Measurements from ENCODE around the gene THYN1. TPM values are rescaled to one million over a fixed set of nuclear protein-coding genes. Genes with fewer than 3 reads are reported as not detected.
A peak's percentile ranks its signal among the peaks of the same experiment; 100 is the strongest.

The THYN1 gene
- total RNA-seq, 2 donors from 2014 or later: 36.5 to 38.2 TPM

- no peak for DNase-seq
- H3K9ac ChIP-seq (ENCODE audit: low read depth in 2 of 2, low read length in 2 of 2): no peak overlapping the region
- H3K36me3 ChIP-seq: no peaks in the 10 kb centered on the region
- intact Hi-C loops (cut with DNase I): no loop called here
- H3K27ac ChIP-seq: no peak overlapping the region
- no peaks in the 10 kb centered on the region for H3K9me3 ChIP-seq
- no peaks in the 10 kb centered on the region for H3K27me3 ChIP-seq
- TF ChIP-seq CTCF (IDR thresholded peaks at IDR 0.05): no peak
- H3K4me1 ChIP-seq: no peaks in the 10 kb centered on the region
- no peak overlapping the region for H3K4me3 ChIP-seq
Measured at GRCh38 chr11:134215836-134216235, 37.3 kb downstream of the THYN1 start.

- H3K4me3 ChIP-seq: no peak overlapping the region
- intact Hi-C loops (cut with DNase I): no loop called here
- H3K27me3 ChIP-seq: no peaks in the 10 kb centered on the region
- H3K9me3 ChIP-seq: no peaks in the 10 kb centered on the region
- no peaks in the 10 kb centered on the region for H3K4me1 ChIP-seq
- no peak overlapping the region for H3K27ac ChIP-seq
- peaks cover 11% of the 10 kb centered on the region for H3K36me3 ChIP-seq
- H3K9ac ChIP-seq (ENCODE audit: low read depth in 2 of 2, low read length in 2 of 2): no peak overlapping the region
- peak; percentile 83 for TF ChIP-seq CTCF (IDR thresholded peaks at IDR 0.05)
- peak; percentile 44 for DNase-seq
Measured at GRCh38 chr11:134207538-134208239, 45.5 kb downstream of the THYN1 start.

- H3K36me3 ChIP-seq: peaks cover 11% of the 10 kb centered on the region
- DNase-seq: no peak
- no peak for TF ChIP-seq CTCF (IDR thresholded peaks at IDR 0.05)
- intact Hi-C loops (cut with DNase I): no loop called here
- no peak overlapping the region for H3K4me3 ChIP-seq
- no peaks in the 10 kb centered on the region for H3K27me3 ChIP-seq
- no peaks in the 10 kb centered on the region for H3K4me1 ChIP-seq
- H3K9me3 ChIP-seq: no peaks in the 10 kb centered on the region
- no peak overlapping the region for H3K27ac ChIP-seq
- H3K9ac ChIP-seq (ENCODE audit: low read depth in 2 of 2, low read length in 2 of 2): no peak overlapping the region
Measured at GRCh38 chr11:134206185-134206584, 47.0 kb downstream of the THYN1 start.

- Histone ChIP-seq H3K27ac (no peak overlapping the region), H3K4me1 (no peaks in the 10 kb centered on the region), H3K9ac (ENCODE audit: low read depth in 2 of 2, low read length in 2 of 2) (no peak overlapping the region), H3K27me3 (no peaks in the 10 kb centered on the region), H3K9me3 (no peaks in the 10 kb centered on the region), H3K36me3 (peaks cover 11% of the 10 kb centered on the region), H3K4me3 (no peak overlapping the region)
- intact Hi-C loops (cut with DNase I): no loop called here
- no peak for TF ChIP-seq CTCF (IDR thresholded peaks at IDR 0.05)
- DNase-seq: no peak
Measured at GRCh38 chr11:134205729-134206128, 47.4 kb downstream of the THYN1 start.

- Histone ChIP-seq H3K9me3 (no peaks in the 10 kb centered on the region), H3K27me3 (no peaks in the 10 kb centered on the region), H3K4me1 (no peaks in the 10 kb centered on the region), H3K36me3 (no peaks in the 10 kb centered on the region), H3K9ac (ENCODE audit: low read depth in 2 of 2, low read length in 2 of 2) (no peak overlapping the region), H3K4me3 (no peak overlapping the region), H3K27ac (no peak overlapping the region)
- no peak for DNase-seq
- intact Hi-C loops (cut with DNase I): no loop called here
- TF ChIP-seq CTCF (IDR thresholded peaks at IDR 0.05): no peak
Measured at GRCh38 chr11:134202661-134203060, 50.5 kb downstream of the THYN1 start.

Measured in colonic mucosa (tissue), 4 donors.